Activated B cell treated with CpG ODN at 0.5 μM for 24 hours (primary cell): ENCODE measurements around the gene SLIT2. TPM values are rescaled to one million over a fixed set of nuclear protein-coding genes. Genes with fewer than 3 reads are reported as not detected.

Experiments
- ATAC-seq: fragments of 200-7000 bp; cut with Tn5 transposase; one replicate; pipeline ENCODE4 v1.10.0; 2021; ENCODE audit warnings: low read depth, mild to moderate bottlenecking, moderate library complexity
- CTCF ChIA-PET: fragments of 350-600 bp; sonication (Branson Sonifier 250); formaldehyde crosslinking; loops from one replicate; lab custom pipeline; 2021; ENCODE audit warnings: antibody characterized with exemption; lab: Charles Lee
- POLR2A ChIA-PET: fragments of 350-600 bp; sonication (Branson Sonifier 250); formaldehyde crosslinking; loops from one replicate; lab custom pipeline; 2021; ENCODE audit warnings: antibody characterized with exemption; lab: Charles Lee
- DNase-seq: peaks from one replicate; pipeline ENCODE4 v3.0.0; 2022
- H3K27ac Mint-ChIP-seq: one replicate; pipeline ENCODE4 v1.8.0; 2020; ENCODE audit warnings: mixed read lengths
- H3K27me3 Mint-ChIP-seq: one replicate; pipeline ENCODE4 v1.8.0; 2021; ENCODE audit warnings: mixed read lengths
- H3K36me3 Mint-ChIP-seq: one replicate; pipeline ENCODE4 v1.8.0; 2021; ENCODE audit warnings: low read depth, mixed read lengths
- H3K4me1 Mint-ChIP-seq: one replicate; pipeline ENCODE4 v1.8.0; 2021; ENCODE audit warnings: mixed read lengths
- H3K4me3 Mint-ChIP-seq: one replicate; pipeline ENCODE4 v1.8.0; 2020; ENCODE audit warnings: mild to moderate bottlenecking, mixed read lengths
- H3K9me3 Mint-ChIP-seq: one replicate; pipeline ENCODE4 v1.8.0; 2020; ENCODE audit warnings: mixed read lengths
- intact Hi-C: fragments of 100-400 bp; cut with micrococcal nuclease; formaldehyde crosslinking; loops from one replicate; pipeline ENCODE4 v1.15.1; 2024
- total RNA-seq: library from RNA; stranded (reverse); gene quantifications from 2 replicates; pipeline ENCODE4 v1.2.3, GENCODE V29; 2022
- TF ChIP-seq, protein P1 (sequence below): fragments of 200-600 bp; IDR thresholded peaks from one replicate; pipeline ENCODE4 v1.8.0; 2022; ENCODE audit warnings: antibody characterized with exemption, mild to moderate bottlenecking

The SLIT2 gene
- total RNA-seq, 1 donor from 2014 or later = 0.18 TPM

DNA sequence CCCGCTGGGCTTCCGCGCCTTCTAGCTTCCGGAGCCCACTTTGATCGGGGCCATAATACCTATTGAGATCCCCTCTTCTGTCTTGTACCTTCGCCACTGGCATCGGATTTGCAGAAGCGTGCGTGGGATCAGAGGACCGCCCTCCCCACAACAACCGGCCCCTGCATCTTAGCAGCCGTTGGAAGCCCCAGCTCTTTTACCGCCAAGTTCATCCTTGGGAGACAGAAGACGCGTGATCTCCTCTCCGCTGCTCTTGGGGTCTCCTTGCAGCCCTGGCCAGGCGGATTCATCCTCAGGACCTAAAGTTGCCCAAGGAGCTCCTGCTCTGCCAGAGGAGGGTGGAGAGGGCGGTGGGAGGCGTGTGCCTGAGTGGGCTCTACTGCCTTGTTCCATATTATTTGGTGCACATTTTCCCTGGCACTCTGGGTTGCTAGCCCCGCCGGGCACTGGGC is 1.6 kb downstream of the SLIT2 start:
- H3K4me3 Mint-ChIP-seq = no peak overlapping the region
- no peaks in the 10 kb centered on the region for H3K36me3 Mint-ChIP-seq
- CTCF ChIA-PET = no interaction called here
- H3K9me3 Mint-ChIP-seq = no peaks in the 10 kb centered on the region
- no peak for DNase-seq
- TF ChIP-seq, protein P1, sequence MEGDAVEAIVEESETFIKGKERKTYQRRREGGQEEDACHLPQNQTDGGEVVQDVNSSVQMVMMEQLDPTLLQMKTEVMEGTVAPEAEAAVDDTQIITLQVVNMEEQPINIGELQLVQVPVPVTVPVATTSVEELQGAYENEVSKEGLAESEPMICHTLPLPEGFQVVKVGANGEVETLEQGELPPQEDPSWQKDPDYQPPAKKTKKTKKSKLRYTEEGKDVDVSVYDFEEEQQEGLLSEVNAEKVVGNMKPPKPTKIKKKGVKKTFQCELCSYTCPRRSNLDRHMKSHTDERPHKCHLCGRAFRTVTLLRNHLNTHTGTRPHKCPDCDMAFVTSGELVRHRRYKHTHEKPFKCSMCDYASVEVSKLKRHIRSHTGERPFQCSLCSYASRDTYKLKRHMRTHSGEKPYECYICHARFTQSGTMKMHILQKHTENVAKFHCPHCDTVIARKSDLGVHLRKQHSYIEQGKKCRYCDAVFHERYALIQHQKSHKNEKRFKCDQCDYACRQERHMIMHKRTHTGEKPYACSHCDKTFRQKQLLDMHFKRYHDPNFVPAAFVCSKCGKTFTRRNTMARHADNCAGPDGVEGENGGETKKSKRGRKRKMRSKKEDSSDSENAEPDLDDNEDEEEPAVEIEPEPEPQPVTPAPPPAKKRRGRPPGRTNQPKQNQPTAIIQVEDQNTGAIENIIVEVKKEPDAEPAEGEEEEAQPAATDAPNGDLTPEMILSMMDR = no peak
- intact Hi-C loops = no loop called here
- POLR2A ChIA-PET = no interaction called here
- H3K4me1 Mint-ChIP-seq = peaks cover 24% of the 10 kb centered on the region
- peaks cover 44% of the 10 kb centered on the region for H3K27me3 Mint-ChIP-seq
- no peak for ATAC-seq
- H3K27ac Mint-ChIP-seq = no peak overlapping the region

DNA sequence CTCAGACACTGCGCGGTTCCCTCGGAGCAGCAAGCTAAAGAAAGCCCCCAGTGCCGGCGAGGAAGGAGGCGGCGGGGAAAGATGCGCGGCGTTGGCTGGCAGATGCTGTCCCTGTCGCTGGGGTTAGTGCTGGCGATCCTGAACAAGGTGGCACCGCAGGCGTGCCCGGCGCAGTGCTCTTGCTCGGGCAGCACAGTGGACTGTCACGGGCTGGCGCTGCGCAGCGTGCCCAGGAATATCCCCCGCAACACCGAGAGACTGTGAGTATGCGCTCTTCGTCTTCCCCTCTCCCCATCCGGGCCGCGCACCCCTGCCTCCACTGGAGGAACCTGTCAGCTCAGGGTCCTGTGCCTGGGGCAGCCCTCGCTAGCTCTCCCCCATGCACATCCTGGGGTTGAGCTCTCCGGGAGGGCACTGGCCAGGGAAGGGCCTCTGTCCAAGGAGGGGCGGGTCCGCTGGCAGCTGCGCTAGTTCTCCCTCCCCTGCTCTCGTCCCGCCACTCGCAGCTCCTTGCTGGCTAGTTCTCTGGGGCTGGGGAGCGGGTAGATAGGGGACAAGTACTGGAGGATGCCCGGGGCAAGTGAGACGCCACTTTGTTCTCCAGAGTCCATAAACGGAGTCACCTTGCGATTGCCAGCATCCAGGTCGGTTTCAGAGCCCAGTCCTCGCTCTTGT is 2.2 kb downstream of the SLIT2 start:
- ATAC-seq (no peak), DNase-seq (no peak)
- intact Hi-C loops = no loop called here
- ChIA-PET CTCF (no interaction called here), POLR2A (no interaction called here)
- H3K4me3 Mint-ChIP-seq = no peak overlapping the region
- H3K4me1 Mint-ChIP-seq = peaks cover 24% of the 10 kb centered on the region
- H3K27me3 Mint-ChIP-seq = peaks cover 44% of the 10 kb centered on the region
- H3K9me3 Mint-ChIP-seq = no peaks in the 10 kb centered on the region
- H3K27ac Mint-ChIP-seq = no peak overlapping the region
- no peaks in the 10 kb centered on the region for H3K36me3 Mint-ChIP-seq
- TF ChIP-seq, protein P1 = no peak

GRCh38 chr4:20254511-20255250 is 3.0 kb downstream of the SLIT2 start:
- DNase-seq (no peak), ATAC-seq (no peak)
- Mint-ChIP-seq H3K9me3 (no peaks in the 10 kb centered on the region), H3K4me1 (peaks cover 24% of the 10 kb centered on the region), H3K36me3 (no peaks in the 10 kb centered on the region), H3K27ac (no peak overlapping the region), H3K27me3 (peaks cover 42% of the 10 kb centered on the region), H3K4me3 (no peak overlapping the region)
- TF ChIP-seq, protein P1 = no peak
- ChIA-PET POLR2A (no interaction called here), CTCF (no interaction called here)
- intact Hi-C loops = no loop called here

DNA sequence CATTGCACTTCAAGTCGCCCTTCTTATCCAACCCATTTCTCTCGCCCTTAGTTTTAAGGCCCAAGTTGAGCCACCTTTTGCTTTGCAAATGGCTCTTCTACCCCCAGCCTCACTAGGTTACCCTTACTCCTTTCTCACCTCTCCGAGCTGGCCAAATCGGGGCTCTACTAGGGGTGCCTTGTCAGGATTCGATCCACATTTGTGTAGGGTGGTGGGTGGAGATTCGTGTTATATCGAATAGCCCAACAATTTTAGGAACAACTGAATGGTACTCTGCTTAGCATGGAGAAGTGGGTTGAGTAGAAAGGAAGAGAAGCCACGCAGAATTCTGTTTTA is 3.5 kb downstream of the SLIT2 start:
- TF ChIP-seq, protein P1 = no peak
- no peaks in the 10 kb centered on the region for H3K36me3 Mint-ChIP-seq
- no peak overlapping the region for H3K27ac Mint-ChIP-seq
- peaks cover 24% of the 10 kb centered on the region for H3K4me1 Mint-ChIP-seq
- intact Hi-C loops = no loop called here
- ChIA-PET POLR2A (no interaction called here), CTCF (no interaction called here)
- DNase-seq (no peak), ATAC-seq (no peak)
- peaks cover 41% of the 10 kb centered on the region for H3K27me3 Mint-ChIP-seq
- no peak overlapping the region for H3K4me3 Mint-ChIP-seq
- H3K9me3 Mint-ChIP-seq = no peaks in the 10 kb centered on the region

DNA sequence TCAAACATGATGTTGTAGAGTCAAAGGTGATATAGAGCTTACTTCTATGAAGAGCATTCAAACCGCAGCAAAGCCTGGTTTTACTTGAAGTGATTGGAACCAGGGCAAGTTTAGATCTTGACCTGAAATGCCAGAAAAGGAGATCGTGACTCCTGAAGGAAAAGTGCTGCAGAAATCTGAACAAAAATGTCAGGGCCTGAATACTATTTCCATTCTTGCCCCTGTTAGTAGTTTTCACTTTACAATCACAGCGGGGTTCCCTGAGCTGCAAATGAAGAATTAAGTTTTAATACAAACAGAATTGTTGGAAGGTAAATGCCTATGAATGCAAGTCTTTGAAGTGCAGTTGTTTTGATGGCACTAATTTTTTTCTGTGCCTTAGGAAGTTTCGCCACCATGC is 4.1 kb downstream of the SLIT2 start:
- H3K36me3 Mint-ChIP-seq = no peaks in the 10 kb centered on the region
- ChIA-PET POLR2A (no interaction called here), CTCF (no interaction called here)
- H3K9me3 Mint-ChIP-seq = no peaks in the 10 kb centered on the region
- H3K27ac Mint-ChIP-seq = no peak overlapping the region
- no peak for ATAC-seq
- DNase-seq = no peak
- no peak overlapping the region for H3K4me3 Mint-ChIP-seq
- TF ChIP-seq, protein P1 = no peak
- H3K4me1 Mint-ChIP-seq = peaks cover 24% of the 10 kb centered on the region
- H3K27me3 Mint-ChIP-seq = peaks cover 37% of the 10 kb centered on the region
- intact Hi-C loops = no loop called here
